ENCODE measurements around the gene A2M. TPM values are rescaled to one million over a fixed set of nuclear protein-coding genes. Genes with fewer than 3 reads are reported as not detected.

The A2M gene
- total and polyA plus RNA-seq, 2 donors (not counting 1 experiment from before 2014, with no cell fraction given): 0.04 TPM; not detected in 1

DNA sequence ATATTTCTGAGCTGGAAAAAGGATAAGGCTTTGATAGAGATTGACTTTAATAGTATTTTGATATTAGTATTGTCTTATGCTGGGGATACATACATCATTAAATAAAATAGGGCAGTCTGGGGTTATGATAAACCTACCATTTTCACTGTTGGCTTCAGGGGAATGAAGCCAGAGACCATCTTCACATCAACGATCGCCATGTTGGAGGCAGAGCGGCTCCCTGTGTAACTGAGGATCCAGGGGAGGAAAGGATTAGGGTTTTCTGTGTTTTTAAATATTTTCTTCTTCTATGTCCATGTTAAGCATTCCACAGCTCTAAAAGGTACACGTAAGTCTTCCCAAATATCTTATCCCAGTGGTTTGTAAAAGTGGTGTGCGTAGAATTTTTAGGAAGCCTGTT, 45.4 kb downstream of the A2M start:
- POLR2A ChIA-PET: no interaction called here
- Histone ChIP-seq H3K27ac (ENCODE audit: low read length in 2 of 2) (no peak overlapping the region), H3K27me3 (replicated peaks in 1 of 4; ENCODE audit: control extremely low read depth in 1 of 4, control insufficient read depth in 3 of 4, insufficient read depth in 4 of 4, low read length in 3 of 4) (peaks cover 0 to 9% (median 5%) of the 10 kb centered on the region in 4 experiments), H2AFZ (ENCODE audit: insufficient read depth, low read depth, low read length, poor library complexity, severe bottlenecking) (no peak overlapping the region), H3K4me2 (replicated peaks; ENCODE audit: low read depth, low read length, poor library complexity, severe bottlenecking) (no peak overlapping the region), H3K4me1 (ENCODE audit: control insufficient read depth in 2 of 2, insufficient read depth in 2 of 2, low read length in 2 of 2) (no peaks in the 10 kb centered on the region), H3K79me2 (ENCODE audit: control insufficient read depth, insufficient read depth, low read length) (no peaks in the 10 kb centered on the region), H4K20me1 (ENCODE audit: control insufficient read depth, insufficient read depth, low read length, poor library complexity, severe bottlenecking) (no peaks in the 10 kb centered on the region), H3K36me3 (replicated peaks in 1 of 2; ENCODE audit: control extremely low read depth in 1 of 2, control insufficient read depth in 1 of 2, extremely low read depth in 1 of 2, insufficient read depth in 2 of 2, low read length in 1 of 2) (no peaks in the 10 kb centered on the region), H3K9ac (ENCODE audit: low read length) (no peak overlapping the region), H3K4me3 (ENCODE audit: control extremely low read depth in 1 of 5, extremely low read depth in 1 of 5, insufficient read depth in 1 of 5, low read depth in 2 of 5, low read length in 4 of 5) (no peak overlapping the region), H3K9me3 (ENCODE audit: control extremely low read depth in 1 of 3, control insufficient read depth in 2 of 3, insufficient read depth in 1 of 3, low read length in 2 of 3) (peaks cover 0 to 11% (median 5%) of the 10 kb centered on the region in 3 donors)
- no peak for TF ChIP-seq EZH2 (IDR thresholded peaks at IDR 0.05; ENCODE audit: borderline replicate concordance, insufficient read depth, low read depth, low read length, poor library complexity, severe bottlenecking)
- TF ChIP-seq, protein P1, sequence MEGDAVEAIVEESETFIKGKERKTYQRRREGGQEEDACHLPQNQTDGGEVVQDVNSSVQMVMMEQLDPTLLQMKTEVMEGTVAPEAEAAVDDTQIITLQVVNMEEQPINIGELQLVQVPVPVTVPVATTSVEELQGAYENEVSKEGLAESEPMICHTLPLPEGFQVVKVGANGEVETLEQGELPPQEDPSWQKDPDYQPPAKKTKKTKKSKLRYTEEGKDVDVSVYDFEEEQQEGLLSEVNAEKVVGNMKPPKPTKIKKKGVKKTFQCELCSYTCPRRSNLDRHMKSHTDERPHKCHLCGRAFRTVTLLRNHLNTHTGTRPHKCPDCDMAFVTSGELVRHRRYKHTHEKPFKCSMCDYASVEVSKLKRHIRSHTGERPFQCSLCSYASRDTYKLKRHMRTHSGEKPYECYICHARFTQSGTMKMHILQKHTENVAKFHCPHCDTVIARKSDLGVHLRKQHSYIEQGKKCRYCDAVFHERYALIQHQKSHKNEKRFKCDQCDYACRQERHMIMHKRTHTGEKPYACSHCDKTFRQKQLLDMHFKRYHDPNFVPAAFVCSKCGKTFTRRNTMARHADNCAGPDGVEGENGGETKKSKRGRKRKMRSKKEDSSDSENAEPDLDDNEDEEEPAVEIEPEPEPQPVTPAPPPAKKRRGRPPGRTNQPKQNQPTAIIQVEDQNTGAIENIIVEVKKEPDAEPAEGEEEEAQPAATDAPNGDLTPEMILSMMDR (IDR thresholded peaks at IDR 0.05): no peak
- no peak for ATAC-seq (ENCODE audit: low read depth)
- Mint-ChIP-seq H3K27me3 (peaks cover 32% of the 10 kb centered on the region), H3K4me3 (no peak overlapping the region), H3K27ac (no peak overlapping the region), H3K9me3 (ENCODE audit: insufficient read depth) (peaks cover 4% of the 10 kb centered on the region), H3K4me1 (no peaks in the 10 kb centered on the region)
- no CpG with 5 or more reads among the region's 5 CpGs for WGBS (ENCODE audit: insufficient coverage)
- no peak for DNase-seq
- CTCF ChIA-PET: no interaction called here
- intact Hi-C loops (cut with micrococcal nuclease): no loop called here

DNA sequence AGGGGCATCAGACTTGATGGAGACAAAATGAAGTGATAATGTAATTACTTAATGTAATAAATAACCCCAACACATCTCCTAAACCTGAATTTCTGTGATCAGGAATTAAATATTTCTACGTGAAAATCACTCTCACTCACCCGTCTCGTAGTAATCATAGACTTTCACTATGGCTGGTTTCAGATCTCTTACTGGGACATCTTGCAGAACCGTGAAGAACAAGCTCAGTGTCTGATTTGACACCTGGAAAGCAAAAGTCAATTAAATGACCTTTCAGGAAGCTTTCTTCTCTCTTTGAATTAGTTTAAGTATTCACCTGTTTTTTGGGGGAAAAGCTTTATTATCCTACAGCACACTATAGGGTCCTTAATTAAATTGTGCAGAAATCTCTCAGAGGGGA, 47.1 kb downstream of the A2M start:
- H3K36me3 ChIP-seq (replicated peaks in 1 of 2; ENCODE audit: control extremely low read depth in 1 of 2, control insufficient read depth in 1 of 2, extremely low read depth in 1 of 2, insufficient read depth in 2 of 2, low read length in 1 of 2): no peaks in the 10 kb centered on the region
- H4K20me1 ChIP-seq (ENCODE audit: control insufficient read depth, insufficient read depth, low read length, poor library complexity, severe bottlenecking): no peaks in the 10 kb centered on the region
- peaks cover 22% of the 10 kb centered on the region for H3K27me3 Mint-ChIP-seq
- intact Hi-C loops (cut with micrococcal nuclease): no loop called here
- H3K9ac ChIP-seq (ENCODE audit: low read length): no peak overlapping the region
- H2AFZ ChIP-seq (ENCODE audit: insufficient read depth, low read depth, low read length, poor library complexity, severe bottlenecking): no peak overlapping the region
- peaks cover 4% of the 10 kb centered on the region for H3K9me3 Mint-ChIP-seq (ENCODE audit: insufficient read depth)
- H3K27ac ChIP-seq (ENCODE audit: low read length in 2 of 2): no peak overlapping the region
- no peak overlapping the region for H3K4me3 Mint-ChIP-seq
- peaks cover 0 to 14% (median 5%) of the 10 kb centered on the region in 3 donors for H3K9me3 ChIP-seq (ENCODE audit: control extremely low read depth in 1 of 3, control insufficient read depth in 2 of 3, insufficient read depth in 1 of 3, low read length in 2 of 3)
- H3K27ac Mint-ChIP-seq: no peak overlapping the region
- H3K27me3 ChIP-seq (replicated peaks in 1 of 4; ENCODE audit: control extremely low read depth in 1 of 4, control insufficient read depth in 3 of 4, insufficient read depth in 4 of 4, low read length in 3 of 4): peaks cover 0 to 20% (median 6%) of the 10 kb centered on the region in 4 experiments
- CTCF ChIA-PET: interaction anchor here (0.7 kb wide), 1 partner anchor 923 kb away, joined by 5 read pairs; no protein-coding TSS in a partner anchor
- 27% methylated on average over 2 of the region's 4 CpGs for WGBS (ENCODE audit: insufficient coverage)
- TF ChIP-seq EZH2 (IDR thresholded peaks at IDR 0.05; ENCODE audit: borderline replicate concordance, insufficient read depth, low read depth, low read length, poor library complexity, severe bottlenecking): no peak
- TF ChIP-seq, protein P1 (IDR thresholded peaks at IDR 0.05): no peak
- POLR2A ChIA-PET: no interaction called here
- H3K4me1 ChIP-seq (ENCODE audit: control insufficient read depth in 2 of 2, insufficient read depth in 2 of 2, low read length in 2 of 2): peaks cover 4 to 8% of the 10 kb centered on the region in 2 donors
- no peak overlapping the region for H3K4me2 ChIP-seq (replicated peaks; ENCODE audit: low read depth, low read length, poor library complexity, severe bottlenecking)
- no peak for ATAC-seq (ENCODE audit: low read depth)
- no peaks in the 10 kb centered on the region for H3K79me2 ChIP-seq (ENCODE audit: control insufficient read depth, insufficient read depth, low read length)
- no peak overlapping the region for H3K4me3 ChIP-seq (ENCODE audit: control extremely low read depth in 1 of 5, extremely low read depth in 1 of 5, insufficient read depth in 1 of 5, low read depth in 2 of 5, low read length in 4 of 5)
- DNase-seq: no peak
- peaks cover 4% of the 10 kb centered on the region for H3K4me1 Mint-ChIP-seq
